ENCODE results near the gene SELENOM. TPM values are rescaled to one million over a fixed set of nuclear protein-coding genes. Genes with fewer than 3 reads are reported as not detected.

The SELENOM gene
- polyA plus RNA-seq, 1 donor (not counting 4 experiments of a cell fraction or from before 2014, with no cell fraction given) = 9.1 TPM

GRCh38 chr22:31085928-31086327 is 21.4 kb downstream of the SELENOM start:
- H3K4me3 ChIP-seq (ENCODE audit: control insufficient read depth in 2 of 3, extremely low read depth in 1 of 3, insufficient read depth in 2 of 3, low read depth in 1 of 3, low read length in 3 of 3) = no peak overlapping the region
- FAIRE-seq = no peak
- H3K9me1 ChIP-seq (ENCODE audit: control insufficient read depth, extremely low read depth, insufficient read depth, low read length) = no peaks in the 10 kb centered on the region
- H2AFZ ChIP-seq (ENCODE audit: control insufficient read depth, low read length) = no peak overlapping the region
- H3K27me3 ChIP-seq (ENCODE audit: control insufficient read depth, extremely low read depth, insufficient read depth, low read length) = no peaks in the 10 kb centered on the region
- peak overlapping the region; percentile 63 for H3K27ac ChIP-seq (ENCODE audit: control insufficient read depth, insufficient read depth, low read length)
- peak overlapping the region; percentile 96 for H3K4me2 ChIP-seq (ENCODE audit: control insufficient read depth, extremely low read depth, insufficient read depth, low read depth, low read length)
- peaks cover 45% of the 10 kb centered on the region for H3K4me1 ChIP-seq (ENCODE audit: control insufficient read depth, extremely low read depth, insufficient read depth, low read length)
- no peaks in the 10 kb centered on the region for H3K9me3 ChIP-seq (ENCODE audit: control insufficient read depth, low read depth, low read length)
- H4K20me1 ChIP-seq (ENCODE audit: control insufficient read depth, extremely low read depth, insufficient read depth, low read length) = peaks cover 39% of the 10 kb centered on the region
- dilution Hi-C loops (cut with MboI; ENCODE audit: extremely low pct_ligation_motif_present, low sequenced_read_pairs) = no loop called here
- DNase-seq (ENCODE audit: low read depth, low spot score) = no peak
- no peak for TF ChIP-seq EZH2 (IDR thresholded peaks at IDR 0.05; ENCODE audit: low read length)
- TF ChIP-seq, protein P1, sequence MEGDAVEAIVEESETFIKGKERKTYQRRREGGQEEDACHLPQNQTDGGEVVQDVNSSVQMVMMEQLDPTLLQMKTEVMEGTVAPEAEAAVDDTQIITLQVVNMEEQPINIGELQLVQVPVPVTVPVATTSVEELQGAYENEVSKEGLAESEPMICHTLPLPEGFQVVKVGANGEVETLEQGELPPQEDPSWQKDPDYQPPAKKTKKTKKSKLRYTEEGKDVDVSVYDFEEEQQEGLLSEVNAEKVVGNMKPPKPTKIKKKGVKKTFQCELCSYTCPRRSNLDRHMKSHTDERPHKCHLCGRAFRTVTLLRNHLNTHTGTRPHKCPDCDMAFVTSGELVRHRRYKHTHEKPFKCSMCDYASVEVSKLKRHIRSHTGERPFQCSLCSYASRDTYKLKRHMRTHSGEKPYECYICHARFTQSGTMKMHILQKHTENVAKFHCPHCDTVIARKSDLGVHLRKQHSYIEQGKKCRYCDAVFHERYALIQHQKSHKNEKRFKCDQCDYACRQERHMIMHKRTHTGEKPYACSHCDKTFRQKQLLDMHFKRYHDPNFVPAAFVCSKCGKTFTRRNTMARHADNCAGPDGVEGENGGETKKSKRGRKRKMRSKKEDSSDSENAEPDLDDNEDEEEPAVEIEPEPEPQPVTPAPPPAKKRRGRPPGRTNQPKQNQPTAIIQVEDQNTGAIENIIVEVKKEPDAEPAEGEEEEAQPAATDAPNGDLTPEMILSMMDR (optimal IDR thresholded peaks at IDR 0.05 in 1 of 3, IDR thresholded peaks at IDR 0.05 in 1 of 3, conservative IDR thresholded peaks at IDR 0.05 in 1 of 3; ENCODE audit: extremely low read depth in 1 of 3, insufficient read depth in 2 of 3, low read length in 3 of 3) = no peak
- peaks cover 88% of the 10 kb centered on the region for H3K79me2 ChIP-seq (ENCODE audit: control insufficient read depth, insufficient read depth, low read length)
- peaks cover 44 to 70% of the 10 kb centered on the region in 2 experiments for H3K36me3 ChIP-seq (ENCODE audit: control insufficient read depth in 2 of 2, extremely low read depth in 1 of 2, insufficient read depth in 2 of 2, low read length in 2 of 2)
- H3K9ac ChIP-seq (ENCODE audit: control insufficient read depth, extremely low read depth, insufficient read depth, low read length) = peak overlapping the region; percentile 34

- Histone ChIP-seq H2AFZ (ENCODE audit: control insufficient read depth, low read length) (no peak overlapping the region), H3K9ac (ENCODE audit: control insufficient read depth, extremely low read depth, insufficient read depth, low read length) (peak overlapping the region; percentile 72)
These were observed 21.9 kb downstream of the SELENOM start for GRCh38 chr22:31085493-31085824.

More at GRCh38 chr22:31085493-31085824, 21.9 kb downstream of the SELENOM start:
- Histone ChIP-seq H3K79me2 (ENCODE audit: control insufficient read depth, insufficient read depth, low read length) (peaks cover 85% of the 10 kb centered on the region), H3K4me1 (ENCODE audit: control insufficient read depth, extremely low read depth, insufficient read depth, low read length) (peaks cover 48% of the 10 kb centered on the region), H3K27ac (ENCODE audit: control insufficient read depth, insufficient read depth, low read length) (peak overlapping the region; percentile 63), H3K9me3 (ENCODE audit: control insufficient read depth, low read depth, low read length) (no peaks in the 10 kb centered on the region), H3K36me3 (ENCODE audit: control insufficient read depth in 2 of 2, extremely low read depth in 1 of 2, insufficient read depth in 2 of 2, low read length in 2 of 2) (peaks cover 41 to 66% of the 10 kb centered on the region in 2 experiments), H3K9me1 (ENCODE audit: control insufficient read depth, extremely low read depth, insufficient read depth, low read length) (no peaks in the 10 kb centered on the region), H3K27me3 (ENCODE audit: control insufficient read depth, extremely low read depth, insufficient read depth, low read length) (no peaks in the 10 kb centered on the region), H3K4me2 (ENCODE audit: control insufficient read depth, extremely low read depth, insufficient read depth, low read depth, low read length) (peak overlapping the region; percentile 96), H3K4me3 (ENCODE audit: control insufficient read depth in 2 of 3, extremely low read depth in 1 of 3, insufficient read depth in 2 of 3, low read depth in 1 of 3, low read length in 3 of 3) (peak overlapping the region; percentile 43 to 87 (median 85)), H4K20me1 (ENCODE audit: control insufficient read depth, extremely low read depth, insufficient read depth, low read length) (peaks cover 37% of the 10 kb centered on the region)
- DNase-seq (ENCODE audit: low read depth, low spot score) = no peak
- no peak for FAIRE-seq
- dilution Hi-C loops (cut with MboI; ENCODE audit: extremely low pct_ligation_motif_present, low sequenced_read_pairs) = no loop called here
- TF ChIP-seq, protein P1 (optimal IDR thresholded peaks at IDR 0.05 in 1 of 3, IDR thresholded peaks at IDR 0.05 in 1 of 3, conservative IDR thresholded peaks at IDR 0.05 in 1 of 3; ENCODE audit: extremely low read depth in 1 of 3, insufficient read depth in 2 of 3, low read length in 3 of 3) = no peak
- no peak for TF ChIP-seq EZH2 (IDR thresholded peaks at IDR 0.05; ENCODE audit: low read length)

Measured in keratinocyte (primary cell).